ENCODE results near the gene TKTL1. TPM values are rescaled to one million over a fixed set of nuclear protein-coding genes. Genes with fewer than 3 reads are reported as not detected.
A peak's percentile ranks its signal among the peaks of the same experiment; 100 is the strongest.

The TKTL1 gene
- total RNA-seq, 3 donors from 2014 or later (not counting 1 experiment from before 2014, with no cell fraction given): 17.1 to 42.8 (median 28.8) TPM

GRCh38 chrX:154354516-154354915 is 58.9 kb downstream of the TKTL1 start:
- DNase-seq (no peak), ATAC-seq (no peak)
- Histone ChIP-seq H3K27ac (ENCODE audit: low read length) (peak overlapping the region; percentile 25), H3K27me3 (ENCODE audit: control insufficient read depth, insufficient read depth, low read length) (no peaks in the 10 kb centered on the region), H3K36me3 (ENCODE audit: control insufficient read depth, insufficient read depth, low read length) (peaks cover 99% of the 10 kb centered on the region), H3K9me3 (ENCODE audit: control insufficient read depth, insufficient read depth, low read length) (no peaks in the 10 kb centered on the region), H3K4me3 (ENCODE audit: low read length) (no peak overlapping the region), H3K4me1 (ENCODE audit: control insufficient read depth, insufficient read depth, low read length) (peaks cover 99% of the 10 kb centered on the region)
- Mint-ChIP-seq H3K27me3 (ENCODE audit: low read depth in 2 of 2) (no peaks in the 10 kb centered on the region), H3K27ac (peak overlapping the region; percentile 66 to 100), H3K36me3 (no peaks in the 10 kb centered on the region), H3K4me3 (no peak overlapping the region), H3K4me1 (peaks cover 25 to 26% of the 10 kb centered on the region in 2 donors), H3K9me3 (no peaks in the 10 kb centered on the region)
- WGBS (ENCODE audit: insufficient coverage): 89% methylated on average over 13 of the region's 13 CpGs
- TF ChIP-seq, protein P1, sequence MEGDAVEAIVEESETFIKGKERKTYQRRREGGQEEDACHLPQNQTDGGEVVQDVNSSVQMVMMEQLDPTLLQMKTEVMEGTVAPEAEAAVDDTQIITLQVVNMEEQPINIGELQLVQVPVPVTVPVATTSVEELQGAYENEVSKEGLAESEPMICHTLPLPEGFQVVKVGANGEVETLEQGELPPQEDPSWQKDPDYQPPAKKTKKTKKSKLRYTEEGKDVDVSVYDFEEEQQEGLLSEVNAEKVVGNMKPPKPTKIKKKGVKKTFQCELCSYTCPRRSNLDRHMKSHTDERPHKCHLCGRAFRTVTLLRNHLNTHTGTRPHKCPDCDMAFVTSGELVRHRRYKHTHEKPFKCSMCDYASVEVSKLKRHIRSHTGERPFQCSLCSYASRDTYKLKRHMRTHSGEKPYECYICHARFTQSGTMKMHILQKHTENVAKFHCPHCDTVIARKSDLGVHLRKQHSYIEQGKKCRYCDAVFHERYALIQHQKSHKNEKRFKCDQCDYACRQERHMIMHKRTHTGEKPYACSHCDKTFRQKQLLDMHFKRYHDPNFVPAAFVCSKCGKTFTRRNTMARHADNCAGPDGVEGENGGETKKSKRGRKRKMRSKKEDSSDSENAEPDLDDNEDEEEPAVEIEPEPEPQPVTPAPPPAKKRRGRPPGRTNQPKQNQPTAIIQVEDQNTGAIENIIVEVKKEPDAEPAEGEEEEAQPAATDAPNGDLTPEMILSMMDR (IDR thresholded peaks at IDR 0.05): no peak
- intact Hi-C loops (cut with micrococcal nuclease): no loop called here

DNA sequence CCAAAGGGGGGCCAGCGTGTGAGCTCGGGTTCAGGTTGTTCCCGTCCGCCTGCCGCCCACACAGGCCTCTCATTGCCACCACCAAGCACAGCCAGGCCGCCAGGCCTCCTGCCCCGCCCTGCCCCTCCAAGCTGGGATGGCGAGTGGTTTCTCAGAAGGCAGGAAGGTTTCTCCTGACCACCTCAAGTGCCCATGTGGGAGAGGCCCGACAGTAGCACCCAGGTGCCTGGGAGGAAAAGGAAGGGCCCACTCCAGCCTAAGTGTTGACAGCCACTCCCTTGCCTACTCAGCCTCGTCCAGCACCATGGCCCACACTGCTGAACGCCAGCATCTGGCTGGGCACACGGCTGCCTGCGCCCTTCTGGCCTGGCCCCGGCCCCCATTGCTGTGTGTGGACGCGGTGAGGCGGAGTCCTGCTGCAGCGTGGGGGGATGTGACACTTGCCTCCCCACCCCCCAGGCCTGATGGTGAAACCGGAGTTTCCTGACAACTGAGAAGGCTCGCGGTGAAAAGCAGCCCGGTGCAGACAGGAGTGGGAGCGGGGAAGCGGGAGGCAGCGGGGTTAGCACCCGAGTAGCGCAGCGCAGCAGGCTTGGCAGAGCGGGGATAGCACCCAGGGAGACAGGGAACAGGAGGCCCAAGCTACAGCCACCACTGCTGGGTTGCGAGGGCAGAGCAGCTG is 59.6 kb downstream of the TKTL1 start:
- Histone ChIP-seq H3K27me3 (ENCODE audit: control insufficient read depth, insufficient read depth, low read length) (no peaks in the 10 kb centered on the region), H3K36me3 (ENCODE audit: control insufficient read depth, insufficient read depth, low read length) (peaks cover 99% of the 10 kb centered on the region), H3K4me3 (ENCODE audit: low read length) (no peak overlapping the region), H3K27ac (ENCODE audit: low read length) (peak overlapping the region; percentile 25), H3K4me1 (ENCODE audit: control insufficient read depth, insufficient read depth, low read length) (peaks cover 98% of the 10 kb centered on the region), H3K9me3 (ENCODE audit: control insufficient read depth, insufficient read depth, low read length) (no peaks in the 10 kb centered on the region)
- peak in 1 of 2 donors; percentile 17 for DNase-seq
- WGBS (ENCODE audit: insufficient coverage): 79% methylated on average over 27 of the region's 30 CpGs
- intact Hi-C loops (cut with micrococcal nuclease): no loop called here
- no peaks in the 10 kb centered on the region for H3K9me3 Mint-ChIP-seq
- H3K36me3 Mint-ChIP-seq: no peaks in the 10 kb centered on the region
- ATAC-seq: no peak
- peak overlapping the region; percentile 40 for H3K4me3 Mint-ChIP-seq
- peak overlapping the region; percentile 66 to 100 for H3K27ac Mint-ChIP-seq
- peaks cover 19 to 25% of the 10 kb centered on the region in 2 donors for H3K4me1 Mint-ChIP-seq
- H3K27me3 Mint-ChIP-seq (ENCODE audit: low read depth in 2 of 2): no peaks in the 10 kb centered on the region
- TF ChIP-seq, protein P1 (IDR thresholded peaks at IDR 0.05): no peak

GRCh38 chrX:154355776-154356140 is 60.2 kb downstream of the TKTL1 start:
- Mint-ChIP-seq H3K9me3 (no peaks in the 10 kb centered on the region), H3K4me3 (peak overlapping the region; percentile 40), H3K4me1 (peaks cover 14 to 25% of the 10 kb centered on the region in 2 donors), H3K27me3 (ENCODE audit: low read depth in 2 of 2) (no peaks in the 10 kb centered on the region), H3K36me3 (no peaks in the 10 kb centered on the region), H3K27ac (peak overlapping the region; percentile 66 to 100)
- Histone ChIP-seq H3K9me3 (ENCODE audit: control insufficient read depth, insufficient read depth, low read length) (no peaks in the 10 kb centered on the region), H3K36me3 (ENCODE audit: control insufficient read depth, insufficient read depth, low read length) (peaks cover 98% of the 10 kb centered on the region), H3K27me3 (ENCODE audit: control insufficient read depth, insufficient read depth, low read length) (no peaks in the 10 kb centered on the region), H3K4me1 (ENCODE audit: control insufficient read depth, insufficient read depth, low read length) (peaks cover 97% of the 10 kb centered on the region), H3K4me3 (ENCODE audit: low read length) (no peak overlapping the region), H3K27ac (ENCODE audit: low read length) (peak overlapping the region; percentile 25)
- intact Hi-C loops (cut with micrococcal nuclease): no loop called here
- no peak for ATAC-seq
- TF ChIP-seq, protein P1 (IDR thresholded peaks at IDR 0.05): no peak
- 79% methylated on average over 12 of the region's 12 CpGs for WGBS (ENCODE audit: insufficient coverage)
- DNase-seq: peak in 1 of 2 donors; percentile 17

- Histone ChIP-seq H3K27me3 (ENCODE audit: control insufficient read depth, insufficient read depth, low read length) (no peaks in the 10 kb centered on the region), H3K4me3 (ENCODE audit: low read length) (no peak overlapping the region), H3K4me1 (ENCODE audit: control insufficient read depth, insufficient read depth, low read length) (peaks cover 95% of the 10 kb centered on the region), H3K9me3 (ENCODE audit: control insufficient read depth, insufficient read depth, low read length) (no peaks in the 10 kb centered on the region), H3K36me3 (ENCODE audit: control insufficient read depth, insufficient read depth, low read length) (peaks cover 96% of the 10 kb centered on the region), H3K27ac (ENCODE audit: low read length) (no peak overlapping the region)
- no peak for DNase-seq
- intact Hi-C loops (cut with micrococcal nuclease): no loop called here
- WGBS (ENCODE audit: insufficient coverage): 87% methylated on average over 8 of the region's 13 CpGs
- Mint-ChIP-seq H3K27me3 (ENCODE audit: low read depth in 2 of 2) (no peaks in the 10 kb centered on the region), H3K9me3 (no peaks in the 10 kb centered on the region), H3K36me3 (no peaks in the 10 kb centered on the region), H3K4me3 (peak overlapping the region; percentile 66), H3K27ac (peak overlapping the region; percentile 66 to 100), H3K4me1 (peaks cover 8 to 21% of the 10 kb centered on the region in 2 donors)
- TF ChIP-seq, protein P1 (IDR thresholded peaks at IDR 0.05): no peak
- no peak for ATAC-seq
These were observed 61.0 kb downstream of the TKTL1 start for GRCh38 chrX:154356596-154356995.

Measured in natural killer cell (primary cell).